Smooth muscle cell (in vitro differentiated cells): ENCODE results near the gene STMP1. TPM values are rescaled to one million over a fixed set of nuclear protein-coding genes. Genes with fewer than 3 reads are reported as not detected.

ENCODE experiments used
- DNase-seq: peaks from one replicate; lab custom pipeline; 2025; ENCODE audit not compliant: unreplicated experiment; lab: John Stamatoyannopoulos, UW
- H2AFZ ChIP-seq: fragments of 200-600 bp; sonication (generic); 2 replicates; pipeline ENCODE4 v1.6.0; 2016; ENCODE audit warnings: antibody characterized with exemption, low read depth, mild to moderate bottlenecking
- H3F3A ChIP-seq: fragments of 200-600 bp; sonication (generic); 2 replicates; pipeline ENCODE4 v1.6.0; 2017; ENCODE audit warnings: antibody characterized with exemption, low read depth
- H3K27ac ChIP-seq: fragments of 200-600 bp; sonication (generic); 2 replicates; pipeline ENCODE4 v1.5.1; 2016; ENCODE audit warnings: low read depth, mild to moderate bottlenecking
- H3K27me3 ChIP-seq: fragments of 200-600 bp; sonication (generic); 2 replicates; pipeline ENCODE4 v1.6.1; 2016; ENCODE audit warnings: low read depth, mild to moderate bottlenecking
- H3K36me3 ChIP-seq: fragments of 200-600 bp; sonication (generic); 2 replicates; pipeline ENCODE4 v1.5.1; 2016; ENCODE audit warnings: low read depth
- H3K4me1 ChIP-seq: fragments of 200-600 bp; sonication (generic); 2 replicates; pipeline ENCODE4 v1.5.1; 2016; ENCODE audit warnings: low read depth
- H3K4me2 ChIP-seq: fragments of 200-600 bp; sonication (generic); 2 replicates; pipeline ENCODE4 v1.6.0; 2016; ENCODE audit warnings: mild to moderate bottlenecking
- H3K4me3 ChIP-seq: fragments of 200-600 bp; sonication (generic); 2 replicates; pipeline ENCODE4 v1.5.1; 2016; ENCODE audit warnings: mild to moderate bottlenecking
- H3K79me2 ChIP-seq: fragments of 200-600 bp; sonication (generic); 2 replicates; pipeline ENCODE4 v1.6.0; 2016; ENCODE audit warnings: low read depth, mild to moderate bottlenecking
- H3K9ac ChIP-seq: fragments of 200-600 bp; sonication (generic); 2 replicates; pipeline ENCODE4 v1.6.0; 2016; ENCODE audit warnings: low read depth
- H3K9me3 ChIP-seq: fragments of 200-600 bp; sonication (generic); replicated peaks from 2 replicates; pipeline ENCODE4 v1.5.1; 2016; ENCODE audit warnings: low read depth
- H4K20me1 ChIP-seq: fragments of 200-600 bp; sonication (generic); 2 replicates; pipeline ENCODE4 v1.6.0; 2016; ENCODE audit warnings: low read depth
- WGBS: methylation state at CpG from one replicate; pipeline ENCODE4 v1.1.7; 2016; ENCODE audit warnings: low lambda C conversion rate; 5-methylcytosine and 5-hydroxymethylcytosine counted together
- polyA plus RNA-seq: library from polyadenylated mRNA; unstranded; fragments of >200 nt; fragmentation: Nextera tagmentation; extraction: Ambion mirVana; gene quantifications from 2 replicates; pipeline ENCODE4 v1.2.1, GENCODE V29; 2016
- total RNA-seq: library from RNA; depleted of rRNA; stranded (reverse); fragments of >200 nt; gene quantifications from 2 replicates; pipeline ENCODE4 v1.2.3, GENCODE V29; 2014
- TF ChIP-seq, protein P1 (sequence below): fragments of 200-600 bp; sonication (generic); IDR thresholded peaks from 2 replicates; pipeline ENCODE4 v1.5.1; 2017; ENCODE audit warnings: borderline replicate concordance, mild to moderate bottlenecking, antibody characterized with exemption; ENCODE audit not compliant: insufficient read depth, poor library complexity, severe bottlenecking

STMP1 gene
- total and polyA plus RNA-seq, 2 experiments from 2014 or later = 26.6 to 72.1 TPM

DNA sequence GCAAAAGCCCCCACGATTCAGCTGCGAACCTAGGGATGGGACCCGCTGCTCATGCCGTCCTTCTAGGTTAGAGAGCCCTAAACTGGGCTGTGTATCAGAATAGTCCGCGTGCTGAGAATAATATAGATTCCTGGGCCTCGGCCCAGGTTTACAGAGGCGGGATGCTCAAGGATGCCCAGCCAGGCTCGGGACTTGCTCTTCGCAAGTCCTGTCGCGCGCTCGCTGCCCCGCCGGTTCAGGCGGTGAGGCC lies 266 bp upstream of the STMP1 start:
- Histone ChIP-seq H3K27ac (peak overlapping the region; percentile 97), H2AFZ (peak overlapping the region; percentile 96), H3K27me3 (no peaks in the 10 kb centered on the region), H3F3A (peaks cover 6% of the 10 kb centered on the region), H3K79me2 (peaks cover 39% of the 10 kb centered on the region), H4K20me1 (no peaks in the 10 kb centered on the region), H3K4me1 (peaks cover 9% of the 10 kb centered on the region), H3K9ac (peak overlapping the region; percentile 42), H3K4me3 (peak overlapping the region; percentile 96), H3K36me3 (no peaks in the 10 kb centered on the region), H3K4me2 (peak overlapping the region; percentile 97), H3K9me3 (no peaks in the 10 kb centered on the region)
- TF ChIP-seq, protein P1, sequence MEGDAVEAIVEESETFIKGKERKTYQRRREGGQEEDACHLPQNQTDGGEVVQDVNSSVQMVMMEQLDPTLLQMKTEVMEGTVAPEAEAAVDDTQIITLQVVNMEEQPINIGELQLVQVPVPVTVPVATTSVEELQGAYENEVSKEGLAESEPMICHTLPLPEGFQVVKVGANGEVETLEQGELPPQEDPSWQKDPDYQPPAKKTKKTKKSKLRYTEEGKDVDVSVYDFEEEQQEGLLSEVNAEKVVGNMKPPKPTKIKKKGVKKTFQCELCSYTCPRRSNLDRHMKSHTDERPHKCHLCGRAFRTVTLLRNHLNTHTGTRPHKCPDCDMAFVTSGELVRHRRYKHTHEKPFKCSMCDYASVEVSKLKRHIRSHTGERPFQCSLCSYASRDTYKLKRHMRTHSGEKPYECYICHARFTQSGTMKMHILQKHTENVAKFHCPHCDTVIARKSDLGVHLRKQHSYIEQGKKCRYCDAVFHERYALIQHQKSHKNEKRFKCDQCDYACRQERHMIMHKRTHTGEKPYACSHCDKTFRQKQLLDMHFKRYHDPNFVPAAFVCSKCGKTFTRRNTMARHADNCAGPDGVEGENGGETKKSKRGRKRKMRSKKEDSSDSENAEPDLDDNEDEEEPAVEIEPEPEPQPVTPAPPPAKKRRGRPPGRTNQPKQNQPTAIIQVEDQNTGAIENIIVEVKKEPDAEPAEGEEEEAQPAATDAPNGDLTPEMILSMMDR = no peak
- WGBS = 14% methylated on average over 17 of the region's 17 CpGs
- DNase-seq = no peak

DNA sequence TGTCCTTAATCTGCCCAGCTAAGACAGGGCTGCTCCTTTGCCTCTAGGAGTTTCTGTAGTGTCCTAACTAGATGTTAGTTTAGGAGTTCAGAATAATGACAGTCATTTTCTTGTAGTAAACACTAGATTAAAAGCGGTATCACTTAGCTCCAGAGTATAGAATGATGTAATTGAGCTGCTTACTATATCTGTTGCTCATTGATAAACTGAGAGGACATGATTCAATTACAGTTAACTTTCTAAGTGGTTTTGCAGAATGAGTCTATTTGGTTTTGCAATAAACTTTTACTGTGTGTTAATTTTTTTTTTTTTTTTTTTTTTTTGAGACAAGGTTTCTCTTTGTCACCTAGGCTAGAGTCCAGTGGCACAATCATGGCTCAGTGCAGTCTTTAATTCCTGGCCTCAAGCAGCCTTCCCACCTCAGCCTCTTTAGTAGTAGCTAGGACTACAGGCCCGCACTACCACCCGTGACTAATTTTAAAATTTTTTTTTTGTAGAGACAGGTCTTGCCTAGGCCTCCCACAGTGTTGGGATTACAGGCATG lies 1.8 kb downstream of the STMP1 start:
- TF ChIP-seq, protein P1 = no peak
- 42% methylated on average over 3 of the region's 3 CpGs for WGBS
- Histone ChIP-seq H3K4me2 (peak overlapping the region; percentile 97), H3F3A (peaks cover 6% of the 10 kb centered on the region), H2AFZ (no peak overlapping the region), H3K4me1 (peaks cover 9% of the 10 kb centered on the region), H3K4me3 (no peak overlapping the region), H4K20me1 (no peaks in the 10 kb centered on the region), H3K27ac (peak overlapping the region; percentile 97), H3K9me3 (no peaks in the 10 kb centered on the region), H3K27me3 (no peaks in the 10 kb centered on the region), H3K9ac (no peak overlapping the region), H3K79me2 (peaks cover 60% of the 10 kb centered on the region), H3K36me3 (no peaks in the 10 kb centered on the region)
- DNase-seq = no peak

DNA sequence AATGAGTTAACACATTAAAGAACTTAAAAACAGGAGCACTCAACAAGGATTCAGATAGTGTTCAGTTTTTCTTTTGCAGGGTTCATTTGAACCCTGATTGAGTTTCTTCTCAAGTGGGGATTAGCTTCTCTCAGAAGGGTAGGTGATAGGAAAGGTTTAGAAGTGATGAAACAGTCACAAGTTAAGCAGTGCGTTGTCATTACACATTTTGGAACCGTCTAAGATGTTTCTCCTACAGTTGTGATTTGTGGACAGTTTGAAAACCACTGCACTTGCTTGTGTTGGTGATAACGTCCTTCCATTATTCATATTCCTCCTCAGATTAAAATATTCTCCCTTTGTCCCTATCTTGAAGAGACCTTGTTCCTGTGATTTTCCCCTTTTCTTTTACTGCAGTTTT lies 2.7 kb downstream of the STMP1 start:
- TF ChIP-seq, protein P1 = no peak
- H3K79me2 ChIP-seq = peaks cover 69% of the 10 kb centered on the region
- no peaks in the 10 kb centered on the region for H3K9me3 ChIP-seq
- peaks cover 6% of the 10 kb centered on the region for H3F3A ChIP-seq
- no peaks in the 10 kb centered on the region for H3K27me3 ChIP-seq
- H3K4me3 ChIP-seq = no peak overlapping the region
- H3K36me3 ChIP-seq = no peaks in the 10 kb centered on the region
- H4K20me1 ChIP-seq = no peaks in the 10 kb centered on the region
- no peak for DNase-seq
- no peak overlapping the region for H3K9ac ChIP-seq
- H2AFZ ChIP-seq = no peak overlapping the region
- peaks cover 9% of the 10 kb centered on the region for H3K4me1 ChIP-seq
- peak overlapping the region; percentile 97 for H3K27ac ChIP-seq
- no peak overlapping the region for H3K4me2 ChIP-seq
- 80% methylated on average over 3 of the region's 3 CpGs for WGBS

DNA sequence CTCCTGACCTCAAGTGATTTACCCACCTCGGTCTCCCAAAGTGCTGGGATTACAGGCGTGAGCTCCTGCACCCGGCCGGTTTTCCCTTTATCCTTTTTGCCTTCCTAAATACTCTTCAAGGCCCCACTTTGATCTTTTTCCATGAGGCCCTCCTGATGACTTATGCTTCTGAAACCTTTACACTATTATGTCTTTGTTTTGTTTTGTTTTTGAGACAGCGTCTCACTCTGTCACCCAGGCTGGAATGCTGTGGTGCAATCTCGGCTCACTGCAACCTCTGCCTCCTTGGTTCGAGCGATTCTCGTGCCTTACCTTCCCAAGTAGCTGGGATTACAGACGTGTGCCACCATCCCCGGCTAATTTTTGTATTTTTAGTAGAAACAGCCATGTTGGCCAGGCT lies 3.8 kb downstream of the STMP1 start:
- Histone ChIP-seq H3K9me3 (no peaks in the 10 kb centered on the region), H3K27ac (peak overlapping the region; percentile 60), H3F3A (peaks cover 3% of the 10 kb centered on the region), H3K9ac (no peak overlapping the region), H3K27me3 (no peaks in the 10 kb centered on the region), H3K36me3 (no peaks in the 10 kb centered on the region), H2AFZ (no peak overlapping the region), H3K79me2 (peaks cover 79% of the 10 kb centered on the region), H3K4me2 (no peak overlapping the region), H3K4me3 (no peak overlapping the region), H4K20me1 (no peaks in the 10 kb centered on the region), H3K4me1 (peaks cover 12% of the 10 kb centered on the region)
- TF ChIP-seq, protein P1 = no peak
- WGBS = 60% methylated on average over 11 of the region's 11 CpGs
- DNase-seq = no peak
